ENCODE results near the gene PLEKHA1. TPM values are rescaled to one million over a fixed set of nuclear protein-coding genes. Genes with fewer than 3 reads are reported as not detected.

The PLEKHA1 gene
- total and polyA plus RNA-seq, 2 donors (not counting 3 experiments of a cell fraction or from before 2014, with no cell fraction given), result 21.6 to 58.8 TPM

DNA sequence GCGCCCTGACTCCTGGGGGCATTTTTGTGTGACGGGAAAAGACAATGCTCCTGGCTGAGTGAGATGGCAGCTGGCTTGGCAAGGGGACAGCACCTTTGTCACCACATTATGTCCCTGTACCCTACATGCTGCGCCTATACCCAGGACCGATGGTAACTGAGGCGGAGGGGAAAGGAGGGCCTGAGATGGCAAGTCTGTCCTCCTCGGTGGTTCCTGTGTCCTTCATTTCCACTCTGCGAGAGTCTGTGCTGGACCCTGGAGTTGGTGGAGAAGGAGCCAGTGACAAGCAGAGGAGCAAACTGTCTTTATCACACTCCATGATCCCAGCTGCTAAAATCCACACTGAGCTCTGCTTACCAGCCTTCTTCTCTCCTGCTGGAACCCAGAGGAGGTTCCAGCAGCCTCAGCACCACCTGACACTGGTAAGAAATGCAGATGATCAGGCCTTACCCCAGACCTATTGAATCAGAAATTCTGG is 80.1 kb downstream of the PLEKHA1 start, which contains the start of gene ARMS2:
Gene ARMS2 (plus strand): TSS at position 51 of the 478 bp plus-strand sequence. CDS start 75 bp downstream, at position 126.
- H3K9me3 ChIP-seq (replicated peaks; ENCODE audit: control insufficient read depth, insufficient read depth, low read length), result no peaks in the 10 kb centered on the region
- no peaks in the 10 kb centered on the region for H3K9me1 ChIP-seq (replicated peaks; ENCODE audit: control insufficient read depth, extremely low read depth, insufficient read depth, low read length)
- H3K79me2 ChIP-seq (ENCODE audit: control insufficient read depth, insufficient read depth, low read length), result no peaks in the 10 kb centered on the region
- ChIA-PET CTCF (interaction anchor here (1.1 to 2.4 kb wide), 4 partner anchors 7 to 111 kb away, joined by 3 to 11 read pairs (median 5); no protein-coding TSS in a partner anchor), POLR2A (no interaction called here)
- TF ChIP-seq POLR2AphosphoS5 (IDR thresholded peaks at IDR 0.05; ENCODE audit: insufficient read depth, low read depth, low read length) (no peak), MYC (IDR thresholded peaks at IDR 0.05; ENCODE audit: low read depth, low read length) (no peak), POLR2A (IDR thresholded peaks at IDR 0.05; ENCODE audit: low read depth, low read length) (no peak), EZH2 (IDR thresholded peaks at IDR 0.05; ENCODE audit: borderline replicate concordance, low read depth, low read length, severe bottlenecking) (no peak), FOS (IDR thresholded peaks at IDR 0.05; ENCODE audit: borderline replicate concordance, insufficient read depth, low read length) (no peak), JUN (IDR thresholded peaks at IDR 0.05; ENCODE audit: borderline replicate concordance, insufficient read depth, insufficient read length, low read depth) (no peak)
- TF ChIP-seq, protein P1, sequence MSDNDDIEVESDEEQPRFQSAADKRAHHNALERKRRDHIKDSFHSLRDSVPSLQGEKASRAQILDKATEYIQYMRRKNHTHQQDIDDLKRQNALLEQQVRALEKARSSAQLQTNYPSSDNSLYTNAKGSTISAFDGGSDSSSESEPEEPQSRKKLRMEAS (IDR thresholded peaks at IDR 0.05; ENCODE audit: insufficient read depth, insufficient read length), result no peak
- TF ChIP-seq, protein P2, sequence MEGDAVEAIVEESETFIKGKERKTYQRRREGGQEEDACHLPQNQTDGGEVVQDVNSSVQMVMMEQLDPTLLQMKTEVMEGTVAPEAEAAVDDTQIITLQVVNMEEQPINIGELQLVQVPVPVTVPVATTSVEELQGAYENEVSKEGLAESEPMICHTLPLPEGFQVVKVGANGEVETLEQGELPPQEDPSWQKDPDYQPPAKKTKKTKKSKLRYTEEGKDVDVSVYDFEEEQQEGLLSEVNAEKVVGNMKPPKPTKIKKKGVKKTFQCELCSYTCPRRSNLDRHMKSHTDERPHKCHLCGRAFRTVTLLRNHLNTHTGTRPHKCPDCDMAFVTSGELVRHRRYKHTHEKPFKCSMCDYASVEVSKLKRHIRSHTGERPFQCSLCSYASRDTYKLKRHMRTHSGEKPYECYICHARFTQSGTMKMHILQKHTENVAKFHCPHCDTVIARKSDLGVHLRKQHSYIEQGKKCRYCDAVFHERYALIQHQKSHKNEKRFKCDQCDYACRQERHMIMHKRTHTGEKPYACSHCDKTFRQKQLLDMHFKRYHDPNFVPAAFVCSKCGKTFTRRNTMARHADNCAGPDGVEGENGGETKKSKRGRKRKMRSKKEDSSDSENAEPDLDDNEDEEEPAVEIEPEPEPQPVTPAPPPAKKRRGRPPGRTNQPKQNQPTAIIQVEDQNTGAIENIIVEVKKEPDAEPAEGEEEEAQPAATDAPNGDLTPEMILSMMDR (IDR thresholded peaks at IDR 0.05; ENCODE audit: extremely low read depth in 1 of 2, insufficient read depth in 1 of 2, low read depth in 1 of 2, low read length in 2 of 2), result no peak
- H3K4me2 ChIP-seq (ENCODE audit: insufficient read depth, low read length), result no peak within 1 kb of the TSS
- DNase-seq (ENCODE audit: low read depth, low spot score), result no peak
- H3K36me3 ChIP-seq (ENCODE audit: control insufficient read depth in 2 of 2, extremely low read depth in 1 of 2, insufficient read depth in 2 of 2, low read length in 2 of 2), result no peaks in the 10 kb centered on the region
- H2AFZ ChIP-seq (ENCODE audit: low read depth, low read length), result no peak within 1 kb of the TSS
- no TSS peak for BruUV-seq (replicated peaks)
- no peak within 1 kb of the TSS for H3K27ac ChIP-seq (ENCODE audit: insufficient read depth, low read depth, low read length)
- peaks cover 14% of the 10 kb centered on the region for H3K4me1 ChIP-seq (ENCODE audit: control insufficient read depth, extremely low read depth, insufficient read depth, low read length)
- H4K20me1 ChIP-seq (replicated peaks; ENCODE audit: control insufficient read depth, extremely low read depth, insufficient read depth, low read length), result no peaks in the 10 kb centered on the region
- no peak for FAIRE-seq
- no peak within 1 kb of the TSS for H3K4me3 ChIP-seq (replicated peaks in 1 of 3; ENCODE audit: insufficient read depth in 1 of 3, low read depth in 1 of 3, low read length in 3 of 3)
- no peak within 1 kb of the TSS for H3K9ac ChIP-seq (replicated peaks; ENCODE audit: extremely low read depth, insufficient read depth, low read length)
- dilution Hi-C loops (cut with MboI; ENCODE audit: extremely low pct_ligation_motif_present, low sequenced_read_pairs), result no loop called here
- intact Hi-C loops (cut with micrococcal nuclease), result no loop called here
- H3K27me3 ChIP-seq (ENCODE audit: control insufficient read depth in 2 of 2, insufficient read depth in 2 of 2, low read length in 2 of 2), result no peaks in the 10 kb centered on the region
